Measurements from ENCODE around the gene ZNF804B. TPM values are rescaled to one million over a fixed set of nuclear protein-coding genes. Genes with fewer than 3 reads are reported as not detected.
A peak's percentile ranks its signal among the peaks of the same experiment; 100 is the strongest.

The ZNF804B gene
- total and polyA plus RNA-seq, 4 donors = not detected

- H3K4me3 ChIP-seq (ENCODE audit: low read depth in 1 of 3, low read length in 3 of 3) = no peak overlapping the region
- H3K36me3 ChIP-seq (ENCODE audit: control insufficient read depth in 4 of 4, insufficient read depth in 3 of 4, low read depth in 1 of 4, low read length in 3 of 4) = no peaks in the 10 kb centered on the region
- H3K4me1 ChIP-seq (ENCODE audit: control insufficient read depth in 4 of 4, insufficient read depth in 4 of 4, low read length in 3 of 4) = no peaks in the 10 kb centered on the region
- H3K27ac ChIP-seq (ENCODE audit: low read depth in 1 of 2, low read length in 2 of 2) = no peak overlapping the region
- no peak overlapping the region for H3K9ac ChIP-seq (ENCODE audit: low read depth in 1 of 2, low read length in 2 of 2)
- no peak for TF ChIP-seq ATF3 (IDR thresholded peaks at IDR 0.05)
- TF ChIP-seq HNF4G (IDR thresholded peaks at IDR 0.05) = no peak
- no peak for TF ChIP-seq RXRA (IDR thresholded peaks at IDR 0.05)
- TF ChIP-seq NR2F2 (IDR thresholded peaks at IDR 0.05) = no peak
- TF ChIP-seq TAF1 (conservative IDR thresholded peaks at IDR 0.05) = no peak
- no peak for TF ChIP-seq RAD21 (IDR thresholded peaks at IDR 0.05)
- TF ChIP-seq FOXA1 (IDR thresholded peaks at IDR 0.05) = no peak
- no peak for TF ChIP-seq MAX (IDR thresholded peaks at IDR 0.05)
- no peaks in the 10 kb centered on the region for H3K27me3 ChIP-seq (ENCODE audit: control insufficient read depth in 4 of 4, insufficient read depth in 4 of 4, low read length in 3 of 4)
- no peaks in the 10 kb centered on the region for H3K9me3 ChIP-seq (ENCODE audit: control insufficient read depth in 4 of 4, low read length in 3 of 4)
- no peak for DNase-seq (ENCODE audit: low spot score)
These were observed 59.1 kb downstream of the ZNF804B start for GRCh38 chr7:88818552-88818951.

- DNase-seq (ENCODE audit: low spot score) = no peak
- Histone ChIP-seq H3K9ac (ENCODE audit: low read depth in 1 of 2, low read length in 2 of 2) (no peak overlapping the region), H3K27ac (ENCODE audit: low read depth in 1 of 2, low read length in 2 of 2) (no peak overlapping the region), H3K27me3 (ENCODE audit: control insufficient read depth in 4 of 4, insufficient read depth in 4 of 4, low read length in 3 of 4) (no peaks in the 10 kb centered on the region), H3K36me3 (ENCODE audit: control insufficient read depth in 4 of 4, insufficient read depth in 3 of 4, low read depth in 1 of 4, low read length in 3 of 4) (no peaks in the 10 kb centered on the region), H3K9me3 (ENCODE audit: control insufficient read depth in 4 of 4, low read length in 3 of 4) (no peaks in the 10 kb centered on the region), H3K4me1 (ENCODE audit: control insufficient read depth in 4 of 4, insufficient read depth in 4 of 4, low read length in 3 of 4) (no peaks in the 10 kb centered on the region), H3K4me3 (ENCODE audit: low read depth in 1 of 3, low read length in 3 of 3) (no peak overlapping the region)
- 70% methylated on average over 3 of the region's 3 CpGs for WGBS
- TF ChIP-seq SP1 (IDR thresholded peaks at IDR 0.05) (no peak), HNF4A (conservative IDR thresholded peaks at IDR 0.05) (no peak), REST (IDR thresholded peaks at IDR 0.05) (no peak)
These were observed 66.7 kb downstream of the ZNF804B start for GRCh38 chr7:88826222-88826621.

- H3K27ac ChIP-seq (ENCODE audit: low read depth in 1 of 2, low read length in 2 of 2) = no peak overlapping the region
- no peak overlapping the region for H3K4me3 ChIP-seq (ENCODE audit: low read depth in 1 of 3, low read length in 3 of 3)
- TF ChIP-seq GABPA (IDR thresholded peaks at IDR 0.05 in 1 of 2, conservative IDR thresholded peaks at IDR 0.05 in 1 of 2) (no peak), RAD21 (IDR thresholded peaks at IDR 0.05) (peak; percentile 81 to 92), CTCF (IDR thresholded peaks at IDR 0.05; ENCODE audit: low read depth, low read length, missing input control) (peak; percentile 68)
- no peak for DNase-seq (ENCODE audit: low spot score)
- H3K9me3 ChIP-seq (ENCODE audit: control insufficient read depth in 4 of 4, low read length in 3 of 4) = no peaks in the 10 kb centered on the region
- no peaks in the 10 kb centered on the region for H3K36me3 ChIP-seq (ENCODE audit: control insufficient read depth in 4 of 4, insufficient read depth in 3 of 4, low read depth in 1 of 4, low read length in 3 of 4)
- H3K27me3 ChIP-seq (ENCODE audit: control insufficient read depth in 4 of 4, insufficient read depth in 4 of 4, low read length in 3 of 4) = no peaks in the 10 kb centered on the region
- no peak overlapping the region for H3K9ac ChIP-seq (ENCODE audit: low read depth in 1 of 2, low read length in 2 of 2)
- 21% methylated on average over 3 of the region's 3 CpGs for WGBS
- no peaks in the 10 kb centered on the region for H3K4me1 ChIP-seq (ENCODE audit: control insufficient read depth in 4 of 4, insufficient read depth in 4 of 4, low read length in 3 of 4)
These were observed 75.7 kb downstream of the ZNF804B start for GRCh38 chr7:88835147-88835728.

All from liver (tissue), 9 donors.